H1 (cell line): ENCODE results near the gene ZC3H12C. TPM values are rescaled to one million over a fixed set of nuclear protein-coding genes. Genes with fewer than 3 reads are reported as not detected.

ENCODE experiments used
- EGR1 ChIP-seq: IDR thresholded peaks from 2 replicates; pipeline ENCODE4 v1.6.1; 2011; ENCODE audit warnings: low read depth, low read length, borderline replicate concordance
- JUND ChIP-seq: IDR thresholded peaks from 2 replicates; pipeline ENCODE4 v1.6.1; 2011; ENCODE audit warnings: mild to moderate bottlenecking, improper control_type of control experiment, low read length
- RAD21 ChIP-seq, 2 experiments: IDR thresholded peaks in 1 of 2; conservative IDR thresholded peaks in 1 of 2; 2 replicates each; pipeline ENCODE4 v1.6.1; 2011; ENCODE audit warnings: low read depth in 2 of 2, low read length in 2 of 2, improper control_type of control experiment in 1 of 2, inconsistent platforms in 1 of 2, mild to moderate bottlenecking in 1 of 2, moderate library complexity in 1 of 2
- SIN3A ChIP-seq, 2 experiments: IDR thresholded peaks in 1 of 2; conservative IDR thresholded peaks in 1 of 2; 2 replicates each; pipeline ENCODE4 v1.6.1; 2011 to 2012; ENCODE audit warnings: low read length in 2 of 2, improper control_type of control experiment in 1 of 2, low read depth in 1 of 2, mild to moderate bottlenecking in 1 of 2
- SP4 ChIP-seq: IDR thresholded peaks from 2 replicates; pipeline ENCODE4 v1.6.1; 2012; ENCODE audit warnings: low read length, inconsistent platforms
- polyA plus RNA-seq, 7 experiments: library from polyadenylated mRNA; depleted of rRNA in 3 of 7; stranded (reverse) in 5 of 7; unstranded in 2 of 7; fragments of >200 nt in 5 of 7; fragments of 200-250 nt in 2 of 7; gene quantifications; 1 replicate in 5 of 7; 2 replicates in 1 of 7; 4 replicates in 1 of 7; pipeline versions ENCODE4 v1.2.1 to v1.2.3, GENCODE V29; 2011 to 2013; ENCODE audit warnings: missing spikeins in 2 of 7, mixed read lengths in 2 of 7
- total RNA-seq: library from RNA; stranded (reverse); fragmentation: NEBNext Ultra II Directional; extraction: Animal tissue kit (Norgen Biotek cat#: 25700); gene quantifications from 2 replicates; pipeline ENCODE4 v1.2.1, GENCODE V29; 2021
- TF ChIP-seq, protein P1 (sequence below): IDR thresholded peaks from 2 replicates; pipeline ENCODE4 v1.6.1; 2011; ENCODE audit warnings: low read length, improper control_type of control experiment

ZC3H12C gene
- total and polyA plus RNA-seq, 2 of the 8 experiments (the other 6 are each of a cell fraction or from before 2014, with no cell fraction given): 2.0 to 2.7 TPM

DNA sequence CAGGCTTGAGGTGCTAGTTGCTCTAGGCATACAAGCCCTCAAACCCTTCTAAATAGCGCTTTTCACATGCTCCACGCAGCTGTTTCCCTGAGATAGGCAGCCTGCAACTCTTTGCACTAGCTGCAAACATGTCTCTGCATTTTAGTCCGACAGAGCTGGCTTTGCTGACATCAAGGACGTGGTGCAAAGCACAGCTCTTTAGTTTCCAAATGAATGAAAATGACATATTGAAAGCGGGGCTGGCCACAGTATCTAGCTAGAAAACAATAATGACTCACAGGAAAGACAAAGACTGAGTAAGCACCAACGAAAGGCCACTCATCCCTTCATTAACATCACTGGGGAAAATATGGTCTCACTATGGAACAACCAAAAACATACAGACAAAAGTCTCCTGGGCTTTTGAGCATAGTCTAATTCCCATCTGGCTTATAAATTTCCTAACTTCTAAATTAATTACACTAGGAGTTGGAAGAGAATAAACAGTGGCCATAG is 15.3 kb upstream of the ZC3H12C start (continued):
- TF ChIP-seq SIN3A (conservative IDR thresholded peaks at IDR 0.05 in 1 of 2, IDR thresholded peaks at IDR 0.05 in 1 of 2; ENCODE audit: low read depth in 1 of 2, low read length in 2 of 2): no peak
- no peak for TF ChIP-seq JUND
- no peak for TF ChIP-seq EGR1
- TF ChIP-seq SP4: no peak
- TF ChIP-seq RAD21 (IDR thresholded peaks at IDR 0.05 in 1 of 2, conservative IDR thresholded peaks at IDR 0.05 in 1 of 2; ENCODE audit: low read depth in 2 of 2, low read length in 2 of 2): no peak
- TF ChIP-seq, protein P1, sequence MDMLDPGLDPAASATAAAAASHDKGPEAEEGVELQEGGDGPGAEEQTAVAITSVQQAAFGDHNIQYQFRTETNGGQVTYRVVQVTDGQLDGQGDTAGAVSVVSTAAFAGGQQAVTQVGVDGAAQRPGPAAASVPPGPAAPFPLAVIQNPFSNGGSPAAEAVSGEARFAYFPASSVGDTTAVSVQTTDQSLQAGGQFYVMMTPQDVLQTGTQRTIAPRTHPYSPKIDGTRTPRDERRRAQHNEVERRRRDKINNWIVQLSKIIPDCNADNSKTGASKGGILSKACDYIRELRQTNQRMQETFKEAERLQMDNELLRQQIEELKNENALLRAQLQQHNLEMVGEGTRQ: no peak
